ENCODE measurements around the gene PLA1A.

The PLA1A gene

DNA sequence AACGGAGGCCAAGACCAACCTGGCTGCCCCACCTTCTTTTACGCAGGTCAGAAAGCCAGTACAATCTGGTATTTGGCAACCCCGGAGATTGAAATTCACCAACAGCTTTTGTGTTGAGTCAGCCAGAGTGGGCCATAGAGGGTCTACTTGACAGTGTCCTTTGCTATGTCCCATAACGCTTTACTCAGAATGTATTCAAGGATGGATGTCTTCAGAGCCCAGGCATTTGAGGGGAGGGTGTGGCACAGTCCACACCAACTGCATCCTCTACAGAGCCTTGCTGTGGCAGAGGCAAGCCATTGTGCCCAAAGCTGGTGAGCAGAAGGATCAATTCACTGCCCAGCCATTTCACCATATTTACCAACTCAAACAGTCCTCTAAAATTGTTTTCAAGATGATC, 18.4 kb downstream of the PLA1A start:
- Mint-ChIP-seq H3K4me3 (no peak overlapping the region), H3K27ac (no peak overlapping the region), H3K27me3 (ENCODE audit: low read depth, poor library complexity) (peaks cover 11% of the 10 kb centered on the region), H3K4me1 (no peaks in the 10 kb centered on the region), H3K36me3 (ENCODE audit: low read depth) (no peaks in the 10 kb centered on the region), H3K9me3 (peaks cover 8% of the 10 kb centered on the region)
- DNase-seq = no peak
- TF ChIP-seq, protein P1, sequence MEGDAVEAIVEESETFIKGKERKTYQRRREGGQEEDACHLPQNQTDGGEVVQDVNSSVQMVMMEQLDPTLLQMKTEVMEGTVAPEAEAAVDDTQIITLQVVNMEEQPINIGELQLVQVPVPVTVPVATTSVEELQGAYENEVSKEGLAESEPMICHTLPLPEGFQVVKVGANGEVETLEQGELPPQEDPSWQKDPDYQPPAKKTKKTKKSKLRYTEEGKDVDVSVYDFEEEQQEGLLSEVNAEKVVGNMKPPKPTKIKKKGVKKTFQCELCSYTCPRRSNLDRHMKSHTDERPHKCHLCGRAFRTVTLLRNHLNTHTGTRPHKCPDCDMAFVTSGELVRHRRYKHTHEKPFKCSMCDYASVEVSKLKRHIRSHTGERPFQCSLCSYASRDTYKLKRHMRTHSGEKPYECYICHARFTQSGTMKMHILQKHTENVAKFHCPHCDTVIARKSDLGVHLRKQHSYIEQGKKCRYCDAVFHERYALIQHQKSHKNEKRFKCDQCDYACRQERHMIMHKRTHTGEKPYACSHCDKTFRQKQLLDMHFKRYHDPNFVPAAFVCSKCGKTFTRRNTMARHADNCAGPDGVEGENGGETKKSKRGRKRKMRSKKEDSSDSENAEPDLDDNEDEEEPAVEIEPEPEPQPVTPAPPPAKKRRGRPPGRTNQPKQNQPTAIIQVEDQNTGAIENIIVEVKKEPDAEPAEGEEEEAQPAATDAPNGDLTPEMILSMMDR (IDR thresholded peaks at IDR 0.05) = no peak

GRCh38 chr3:119619094-119619493, 21.4 kb downstream of the PLA1A start:
- Mint-ChIP-seq H3K27ac (no peak overlapping the region), H3K27me3 (ENCODE audit: low read depth, poor library complexity) (peaks cover 11% of the 10 kb centered on the region), H3K9me3 (peaks cover 3% of the 10 kb centered on the region), H3K4me1 (no peaks in the 10 kb centered on the region), H3K36me3 (ENCODE audit: low read depth) (no peaks in the 10 kb centered on the region), H3K4me3 (no peak overlapping the region)
- no peak for DNase-seq
- TF ChIP-seq, protein P1 (IDR thresholded peaks at IDR 0.05) = no peak

DNA sequence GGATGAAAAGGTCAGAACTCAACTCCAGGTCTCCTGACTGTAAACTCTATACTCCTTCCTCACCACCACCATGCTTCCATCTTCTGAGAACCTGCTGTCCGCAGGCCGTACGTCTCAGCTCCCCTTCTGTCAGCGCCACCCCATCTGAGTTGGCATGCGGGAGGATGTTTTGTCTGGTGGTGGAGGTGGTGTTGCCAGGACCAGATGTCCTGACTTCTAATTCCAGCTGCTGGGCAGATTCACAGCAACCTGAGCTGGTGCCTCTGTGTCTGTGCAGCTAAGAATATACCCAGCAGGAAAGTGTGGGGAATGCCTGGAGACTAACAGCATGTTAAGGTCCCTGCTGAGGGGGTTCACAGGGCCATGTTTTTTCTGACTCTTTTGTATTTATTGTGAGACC, 23.2 kb downstream of the PLA1A start:
- Mint-ChIP-seq H3K27ac (no peak overlapping the region), H3K9me3 (peaks cover 5% of the 10 kb centered on the region), H3K36me3 (ENCODE audit: low read depth) (no peaks in the 10 kb centered on the region), H3K27me3 (ENCODE audit: low read depth, poor library complexity) (peaks cover 10% of the 10 kb centered on the region), H3K4me3 (no peak overlapping the region), H3K4me1 (peaks cover 9% of the 10 kb centered on the region)
- TF ChIP-seq, protein P1 (IDR thresholded peaks at IDR 0.05) = no peak
- no peak for DNase-seq

DNA sequence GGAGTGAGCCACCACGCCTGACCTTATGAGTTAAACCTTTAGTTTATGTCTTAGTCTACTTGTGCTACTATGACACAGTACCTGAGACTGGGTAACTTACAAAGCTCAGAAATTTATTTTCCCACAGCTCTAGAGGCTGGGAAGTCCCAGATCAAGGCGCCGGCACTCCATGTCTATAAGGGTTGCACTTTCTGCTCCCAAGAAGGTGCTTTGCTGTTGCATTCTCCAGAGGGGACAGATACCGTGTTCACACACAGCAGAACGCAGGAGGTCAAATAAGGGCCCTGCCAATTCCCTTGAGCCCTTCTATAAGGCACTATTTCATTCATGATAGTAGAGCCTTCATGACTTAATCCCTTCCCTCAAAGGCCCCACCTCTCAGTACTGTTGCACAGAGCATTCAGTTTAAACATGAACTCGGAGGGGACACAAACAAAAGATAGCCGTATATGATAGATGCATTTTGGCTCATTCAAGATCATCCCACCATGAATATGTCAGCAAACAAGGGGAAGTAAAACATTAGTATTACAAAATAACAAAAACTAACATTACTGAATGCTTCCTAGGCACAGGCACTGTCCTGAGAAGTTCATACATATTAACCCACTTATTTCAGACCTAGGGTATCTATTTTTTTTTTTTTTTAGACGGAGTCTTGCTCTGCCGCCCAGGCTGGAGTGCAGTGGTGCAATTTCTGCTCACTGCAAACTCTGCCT, 26.5 kb downstream of the PLA1A start:
- Mint-ChIP-seq H3K4me3 (no peak overlapping the region), H3K27ac (no peak overlapping the region), H3K9me3 (peaks cover 5% of the 10 kb centered on the region), H3K36me3 (ENCODE audit: low read depth) (no peaks in the 10 kb centered on the region), H3K27me3 (ENCODE audit: low read depth, poor library complexity) (peaks cover 18% of the 10 kb centered on the region), H3K4me1 (peaks cover 10% of the 10 kb centered on the region)
- TF ChIP-seq, protein P1 (IDR thresholded peaks at IDR 0.05) = no peak
- DNase-seq = no peak

GRCh38 chr3:119625451-119626153, 27.9 kb downstream of the PLA1A start:
- TF ChIP-seq, protein P1 (IDR thresholded peaks at IDR 0.05) = no peak
- Mint-ChIP-seq H3K36me3 (ENCODE audit: low read depth) (no peaks in the 10 kb centered on the region), H3K27ac (peak overlapping the region; percentile 16), H3K4me3 (no peak overlapping the region), H3K27me3 (ENCODE audit: low read depth, poor library complexity) (peaks cover 16% of the 10 kb centered on the region), H3K4me1 (peaks cover 10% of the 10 kb centered on the region), H3K9me3 (peaks cover 5% of the 10 kb centered on the region)
- no peak for DNase-seq
